H1 (cell line): ENCODE data around the gene WBP4. TPM values are rescaled to one million over a fixed set of nuclear protein-coding genes. Genes with fewer than 3 reads are reported as not detected.

Source experiments
- CTCF ChIA-PET: fragments of 300-600 bp; sonication (Branson Sonifier 250); formaldehyde crosslinking; loops from one replicate; lab custom pipeline; 2021; ENCODE audit not compliant: partially characterized antibody; lab: Charles Lee
- POLR2A ChIA-PET: fragments of 300-600 bp; sonication (Branson Sonifier 250); formaldehyde crosslinking; loops from one replicate; lab custom pipeline; 2021; ENCODE audit warnings: inconsistent platforms; ENCODE audit not compliant: partially characterized antibody; lab: Charles Lee
- DNase-seq, 2 experiments: peaks; one replicate each; pipeline versions ENCODE4 v3.0.0 to v3.0.0-alpha.2; 2010 to 2022; ENCODE audit warnings: low spot score in 2 of 2, low read depth in 1 of 2, mixed read lengths in 1 of 2
- FAIRE-seq: peaks from 2 replicates; lab custom pipeline; 2011; peaks lifted over from hg19 to GRCh38; lab: Jason Lieb, UNC
- H2AFZ ChIP-seq: 2 replicates; pipeline ENCODE4 v1.8.1; 2012; ENCODE audit warnings: low read length, inconsistent platforms
- H2AK5ac ChIP-seq: 2 replicates; pipeline ENCODE4 v1.6.1; 2013; ENCODE audit warnings: low read depth, low read length
- H2BK120ac ChIP-seq: replicated peaks from 2 replicates; pipeline ENCODE3; 2013; ENCODE audit warnings: low read depth, low read length, inconsistent platforms
- H2BK12ac ChIP-seq: 2 replicates; pipeline ENCODE4 v1.6.1; 2013; ENCODE audit warnings: low read depth, low read length
- H2BK15ac ChIP-seq: 2 replicates; pipeline ENCODE4 v1.6.1; 2013; ENCODE audit warnings: low read length
- H2BK20ac ChIP-seq: 2 replicates; pipeline ENCODE4 v1.6.1; 2013; ENCODE audit warnings: low read length
- H2BK5ac ChIP-seq: 2 replicates; pipeline ENCODE4 v1.6.1; 2013; ENCODE audit warnings: low read depth, low read length
- H3K14ac ChIP-seq: 2 replicates; pipeline ENCODE4 v1.6.1; 2013; ENCODE audit warnings: inconsistent platforms; ENCODE audit not compliant: insufficient read length
- H3K18ac ChIP-seq: 2 replicates; pipeline ENCODE4 v1.6.1; 2013; ENCODE audit warnings: low read length; ENCODE audit errors: extremely low read depth
- H3K23ac ChIP-seq: 2 replicates; pipeline ENCODE4 v1.6.1; 2013; ENCODE audit warnings: inconsistent platforms; ENCODE audit not compliant: insufficient read length
- H3K23me2 ChIP-seq: 2 replicates; pipeline ENCODE4 v1.6.1; 2013; ENCODE audit warnings: low read depth, low read length
- H3K27ac ChIP-seq: 2 replicates; pipeline ENCODE4 v1.6.1; 2011; ENCODE audit warnings: low read depth, low read length, inconsistent platforms
- H3K27me3 ChIP-seq, 4 experiments: replicated peaks in 1 of 4; 1 replicate in 1 of 4; 2 replicates in 3 of 4; pipeline versions ENCODE4 v1.6.1 to v1.8.1; 2011 to 2013; ENCODE audit warnings: low read length in 3 of 4, mild to moderate bottlenecking in 3 of 4, inconsistent platforms in 2 of 4, mixed read lengths in 2 of 4, moderate library complexity in 1 of 4; ENCODE audit not compliant: control insufficient read depth in 3 of 4, insufficient read depth in 3 of 4; ENCODE audit errors: extremely low read depth in 1 of 4
- H3K36me3 ChIP-seq, 4 experiments: 2 replicates each; pipeline versions ENCODE4 v1.6.1 to v1.8.1; 2011 to 2013; ENCODE audit warnings: mild to moderate bottlenecking in 4 of 4, low read length in 3 of 4, moderate library complexity in 2 of 4, control low read depth in 1 of 4, inconsistent platforms in 1 of 4; ENCODE audit not compliant: insufficient read depth in 4 of 4, control insufficient read depth in 2 of 4
- H3K4ac ChIP-seq: replicated peaks from 2 replicates; pipeline ENCODE3; 2013; ENCODE audit warnings: low read length, low read depth, mixed read lengths, inconsistent platforms; ENCODE audit not compliant: insufficient read length
- H3K4me1 ChIP-seq, 4 experiments: replicated peaks in 1 of 4; 1 replicate in 1 of 4; 2 replicates in 3 of 4; pipeline versions ENCODE4 v1.6.1 to v1.8.1; 2011 to 2013; ENCODE audit warnings: low read length in 3 of 4, inconsistent platforms in 2 of 4, mixed read lengths in 1 of 4; ENCODE audit not compliant: insufficient read depth in 4 of 4, control insufficient read depth in 3 of 4
- H3K4me2 ChIP-seq, 2 experiments: 2 replicates each; pipeline versions ENCODE4 v1.6.1 to v1.8.1; 2011 to 2013; ENCODE audit warnings: low read depth in 2 of 2, low read length in 2 of 2, control low read depth in 1 of 2, inconsistent platforms in 1 of 2, mild to moderate bottlenecking in 1 of 2; ENCODE audit not compliant: insufficient read depth in 1 of 2
- H3K4me3 ChIP-seq, 4 experiments: fragments of 200-600, 300-600 bp in 1 of 4; sonication (generic), shearing (Covaris generic), sonication (Bioruptor Twin) in 1 of 4; 2 replicates each; pipeline versions ENCODE4 v1.5.1 to v1.8.1; 2011 to 2016; ENCODE audit warnings: low read length in 4 of 4, low read depth in 3 of 4, control low read depth in 2 of 4, inconsistent platforms in 2 of 4, mild to moderate bottlenecking in 2 of 4, mixed read lengths in 1 of 4, moderate library complexity in 1 of 4; ENCODE audit not compliant: insufficient read depth in 2 of 4; ENCODE audit errors: extremely low read depth in 1 of 4
- H3K56ac ChIP-seq: replicated peaks from 2 replicates; pipeline ENCODE3; 2013; ENCODE audit warnings: low read depth, mild to moderate bottlenecking, mixed read lengths, low read length, inconsistent platforms; ENCODE audit not compliant: insufficient read length
- H3K79me1 ChIP-seq: 2 replicates; pipeline ENCODE4 v1.6.1; 2013; ENCODE audit warnings: low read depth, low read length, control low read depth
- H3K79me2 ChIP-seq, 2 experiments: 2 replicates each; pipeline versions ENCODE4 v1.6.1 to v1.8.1; 2012 to 2013; ENCODE audit warnings: low read length in 2 of 2, mild to moderate bottlenecking in 2 of 2, inconsistent platforms in 1 of 2; ENCODE audit not compliant: insufficient read depth in 2 of 2, control insufficient read depth in 1 of 2
- H3K9ac ChIP-seq, 4 experiments: replicated peaks in 1 of 4; 1 replicate in 1 of 4; 2 replicates in 3 of 4; pipeline versions ENCODE4 v1.6.1 to v1.8.1; 2011 to 2013; ENCODE audit warnings: low read depth in 3 of 4, low read length in 3 of 4, control low read depth in 2 of 4, mild to moderate bottlenecking in 2 of 4, moderate library complexity in 2 of 4, inconsistent platforms in 1 of 4; ENCODE audit errors: extremely low read depth in 1 of 4
- H3K9me3 ChIP-seq, 2 experiments: 2 replicates each; pipeline versions ENCODE4 v1.6.1 to v1.8.1; 2012 to 2013; ENCODE audit warnings: mild to moderate bottlenecking in 2 of 2, moderate library complexity in 2 of 2, control low read depth in 1 of 2, inconsistent platforms in 1 of 2, low read depth in 1 of 2, low read length in 1 of 2, mixed read lengths in 1 of 2; ENCODE audit not compliant: insufficient read depth in 2 of 2
- H4K20me1 ChIP-seq, 2 experiments: replicated peaks in 1 of 2; 2 replicates each; pipeline versions ENCODE3 to v1.8.1; 2011 to 2013; ENCODE audit warnings: inconsistent platforms in 2 of 2, low read length in 2 of 2, mild to moderate bottlenecking in 1 of 2; ENCODE audit not compliant: insufficient read depth in 2 of 2, control insufficient read depth in 1 of 2
- H4K5ac ChIP-seq: 2 replicates; pipeline ENCODE4 v1.6.1; 2013; ENCODE audit warnings: low read length, low read depth, mixed read lengths, inconsistent platforms; ENCODE audit not compliant: insufficient read length
- H4K8ac ChIP-seq: 2 replicates; pipeline ENCODE4 v1.8.0; 2013; ENCODE audit warnings: mild to moderate bottlenecking, moderate library complexity, low read length, inconsistent platforms; ENCODE audit not compliant: insufficient read depth; ENCODE audit errors: extremely low read depth
- H4K91ac ChIP-seq: replicated peaks from 2 replicates; pipeline ENCODE3; 2013; ENCODE audit warnings: low read length, mixed read lengths, inconsistent platforms; ENCODE audit not compliant: insufficient read length
- KDM4A ChIP-seq: IDR thresholded peaks from one replicate; pipeline ENCODE4 v1.7.1; 2012; ENCODE audit warnings: low read depth, mild to moderate bottlenecking, moderate library complexity, low read length, inconsistent platforms; ENCODE audit not compliant: severe bottlenecking
- PHF8 ChIP-seq: fragments of 200-600 bp; sonication (generic); conservative IDR thresholded peaks from 2 replicates; pipeline ENCODE4 v1.7.1; 2012; ENCODE audit warnings: low read depth, mild to moderate bottlenecking, inconsistent platforms, low read length, moderate library complexity
- RAD21 ChIP-seq, 2 experiments: IDR thresholded peaks in 1 of 2; conservative IDR thresholded peaks in 1 of 2; 2 replicates each; pipeline ENCODE4 v1.6.1; 2011; ENCODE audit warnings: low read depth in 2 of 2, low read length in 2 of 2, improper control_type of control experiment in 1 of 2, inconsistent platforms in 1 of 2, mild to moderate bottlenecking in 1 of 2, moderate library complexity in 1 of 2
- SP2 ChIP-seq: IDR thresholded peaks from 2 replicates; pipeline ENCODE4 v1.6.1; 2012; ENCODE audit warnings: mild to moderate bottlenecking, low read length, inconsistent platforms
- WGBS, 2 experiments: shearing (Covaris generic) in 1 of 2; methylation state at CpG; one replicate each; pipeline versions ENCODE4 v1.1.6 to v1.1.7; 2013 to 2015; ENCODE audit warnings: low lambda C conversion rate in 2 of 2, mixed read lengths in 2 of 2, inconsistent platforms in 1 of 2, low coverage in 1 of 2, missing lambda C conversion rate in 1 of 2; ENCODE audit not compliant: insufficient replicate concordance in 2 of 2, insufficient coverage in 1 of 2, insufficient read length in 1 of 2; ENCODE audit errors: extremely low coverage in 1 of 2, missing lambda C conversion rate in 1 of 2; 5-methylcytosine and 5-hydroxymethylcytosine counted together
- polyA plus RNA-seq, 7 experiments: library from polyadenylated mRNA; depleted of rRNA in 3 of 7; stranded (reverse) in 5 of 7; unstranded in 2 of 7; fragments of >200 nt in 5 of 7; fragments of 200-250 nt in 2 of 7; gene quantifications; 1 replicate in 5 of 7; 2 replicates in 1 of 7; 4 replicates in 1 of 7; pipeline versions ENCODE4 v1.2.1 to v1.2.3, GENCODE V29; 2011 to 2013; ENCODE audit warnings: missing spikeins in 2 of 7, mixed read lengths in 2 of 7
- total RNA-seq: library from RNA; stranded (reverse); fragmentation: NEBNext Ultra II Directional; extraction: Animal tissue kit (Norgen Biotek cat#: 25700); gene quantifications from 2 replicates; pipeline ENCODE4 v1.2.1, GENCODE V29; 2021
- TF ChIP-seq, protein P1 (sequence below), 3 experiments: IDR thresholded peaks; 1 replicate in 2 of 3; 2 replicates in 1 of 3; pipeline versions ENCODE4 v1.5.1 to v1.6.1; 2011; ENCODE audit warnings: low read length in 3 of 3, mild to moderate bottlenecking in 3 of 3, inconsistent platforms in 2 of 3, low read depth in 1 of 3, moderate library complexity in 1 of 3; ENCODE audit not compliant: insufficient read depth in 1 of 3; ENCODE audit errors: control extremely low read depth in 1 of 3

Gene WBP4
- total and polyA plus RNA-seq, 2 of the 8 experiments (the other 6 are each of a cell fraction or from before 2014, with no cell fraction given): 3.0 to 10.0 TPM

DNA sequence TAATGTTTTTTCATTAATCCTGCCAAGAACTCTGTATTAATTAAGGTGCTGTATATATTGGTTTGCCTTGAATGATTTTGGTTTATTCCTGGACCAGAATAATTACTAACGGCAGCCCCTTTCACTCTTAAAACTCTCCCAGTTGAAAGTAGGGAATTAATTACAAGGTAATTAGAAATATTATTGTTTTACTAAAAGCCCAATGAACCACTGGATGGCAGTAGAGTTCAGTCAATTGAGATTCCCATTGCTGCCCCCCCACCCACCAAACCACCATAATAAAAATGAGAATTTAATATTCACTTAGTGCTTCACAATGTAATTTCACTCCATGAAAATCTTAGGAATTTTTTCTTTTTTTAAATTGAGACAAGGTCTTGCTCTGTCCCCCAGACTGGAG is 13.7 kb downstream of the WBP4 start:
- no peak overlapping the region for H2BK5ac ChIP-seq
- no peak overlapping the region for H3K23ac ChIP-seq
- H4K8ac ChIP-seq: no peak overlapping the region
- no peaks in the 10 kb centered on the region for H3K9me3 ChIP-seq
- H2BK15ac ChIP-seq: no peak overlapping the region
- 77% methylated on average over 1 of the region's 1 CpG; no CpG with 5 or more reads in 1 of the 2 experiments for WGBS, 2 experiments
- H2AK5ac ChIP-seq: no peak overlapping the region
- FAIRE-seq: no peak
- H3K23me2 ChIP-seq: no peaks in the 10 kb centered on the region
- no peak overlapping the region for H4K5ac ChIP-seq
- no peak overlapping the region for H3K4me3 ChIP-seq
- H3K4me1 ChIP-seq: no peaks in the 10 kb centered on the region
- H2BK12ac ChIP-seq: no peak overlapping the region
- H3K36me3 ChIP-seq: peaks cover 7 to 62% (median 41%) of the 10 kb centered on the region in 4 experiments
- TF ChIP-seq PHF8 (no peak), KDM4A (no peak), RAD21 (IDR thresholded peaks at IDR 0.05 in 1 of 2, conservative IDR thresholded peaks at IDR 0.05 in 1 of 2; ENCODE audit: low read depth in 2 of 2, low read length in 2 of 2) (peak; percentile 76 to 80), SP2 (no peak)
- TF ChIP-seq, protein P1, sequence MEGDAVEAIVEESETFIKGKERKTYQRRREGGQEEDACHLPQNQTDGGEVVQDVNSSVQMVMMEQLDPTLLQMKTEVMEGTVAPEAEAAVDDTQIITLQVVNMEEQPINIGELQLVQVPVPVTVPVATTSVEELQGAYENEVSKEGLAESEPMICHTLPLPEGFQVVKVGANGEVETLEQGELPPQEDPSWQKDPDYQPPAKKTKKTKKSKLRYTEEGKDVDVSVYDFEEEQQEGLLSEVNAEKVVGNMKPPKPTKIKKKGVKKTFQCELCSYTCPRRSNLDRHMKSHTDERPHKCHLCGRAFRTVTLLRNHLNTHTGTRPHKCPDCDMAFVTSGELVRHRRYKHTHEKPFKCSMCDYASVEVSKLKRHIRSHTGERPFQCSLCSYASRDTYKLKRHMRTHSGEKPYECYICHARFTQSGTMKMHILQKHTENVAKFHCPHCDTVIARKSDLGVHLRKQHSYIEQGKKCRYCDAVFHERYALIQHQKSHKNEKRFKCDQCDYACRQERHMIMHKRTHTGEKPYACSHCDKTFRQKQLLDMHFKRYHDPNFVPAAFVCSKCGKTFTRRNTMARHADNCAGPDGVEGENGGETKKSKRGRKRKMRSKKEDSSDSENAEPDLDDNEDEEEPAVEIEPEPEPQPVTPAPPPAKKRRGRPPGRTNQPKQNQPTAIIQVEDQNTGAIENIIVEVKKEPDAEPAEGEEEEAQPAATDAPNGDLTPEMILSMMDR (IDR thresholded peaks at IDR 0.05; ENCODE audit: control extremely low read depth in 1 of 3, insufficient read depth in 1 of 3, low read depth in 1 of 3, low read length in 3 of 3): peak in 2 of 3 experiments; percentile 26 to 55; a peak in 3 of 4 replicates
- TF ChIP-seq, all 59 proteins: peak for 2
- no peak overlapping the region for H2AFZ ChIP-seq
- H2BK120ac ChIP-seq: no peak overlapping the region
- H3K27me3 ChIP-seq: no peaks in the 10 kb centered on the region
- no peak overlapping the region for H3K14ac ChIP-seq
- H3K9ac ChIP-seq: no peak overlapping the region
- no peak for DNase-seq
- H4K20me1 ChIP-seq: no peaks in the 10 kb centered on the region
- H2BK20ac ChIP-seq: no peak overlapping the region
- H3K56ac ChIP-seq: no peak overlapping the region
- H3K4ac ChIP-seq: no peak overlapping the region
- POLR2A ChIA-PET: interaction anchor here (1.3 kb wide), 1 partner anchor 11 kb away, joined by 4 read pairs; no protein-coding TSS in a partner anchor
- no peak overlapping the region for H3K4me2 ChIP-seq
- H3K79me1 ChIP-seq: no peaks in the 10 kb centered on the region
- H4K91ac ChIP-seq: no peak overlapping the region
- H3K18ac ChIP-seq: no peak overlapping the region
- no peaks in the 10 kb centered on the region for H3K79me2 ChIP-seq
- CTCF ChIA-PET: interaction anchor here (0.6 to 3.3 kb wide), 10 partner anchors 11 to 152 kb away, joined by 3 to 32 read pairs (median 4); no protein-coding TSS in a partner anchor
- H3K27ac ChIP-seq: no peak overlapping the region
